ENCODE data around the gene LLPH. TPM values are rescaled to one million over a fixed set of nuclear protein-coding genes. Genes with fewer than 3 reads are reported as not detected.

The LLPH gene
- total RNA-seq, 1 donor from 2014 or later, result 2.6 TPM

DNA sequence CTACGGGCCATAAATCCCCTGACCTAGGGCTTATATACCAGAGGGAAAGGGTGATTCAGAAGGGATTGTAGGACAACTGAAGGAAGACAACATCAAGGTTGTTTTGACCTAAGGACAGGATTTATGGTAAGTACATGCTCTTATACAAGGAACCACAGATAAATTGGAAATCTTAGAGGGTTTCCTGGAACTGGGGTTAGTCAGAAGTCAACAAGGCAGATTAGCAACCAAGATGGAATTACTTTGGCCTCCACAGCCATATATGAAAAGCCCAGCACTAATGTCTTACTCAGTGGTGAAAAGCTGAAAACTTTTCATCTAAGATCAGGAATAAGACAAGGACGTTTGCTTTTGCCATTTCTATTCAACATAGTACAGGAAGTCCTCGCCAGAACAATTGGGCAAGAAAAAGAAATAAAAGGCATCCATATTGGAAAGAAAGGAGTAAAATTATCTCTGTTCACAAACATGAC lies 33.8 kb upstream of the LLPH start:
- Histone ChIP-seq H3K4me1 (ENCODE audit: control insufficient read depth in 3 of 3, insufficient read depth in 3 of 3, low read length in 3 of 3) (peaks cover 8 to 13% (median 9%) of the 10 kb centered on the region in 3 donors), H3K9me3 (ENCODE audit: control insufficient read depth in 3 of 3, low read length in 3 of 3) (no peaks in the 10 kb centered on the region)

DNA sequence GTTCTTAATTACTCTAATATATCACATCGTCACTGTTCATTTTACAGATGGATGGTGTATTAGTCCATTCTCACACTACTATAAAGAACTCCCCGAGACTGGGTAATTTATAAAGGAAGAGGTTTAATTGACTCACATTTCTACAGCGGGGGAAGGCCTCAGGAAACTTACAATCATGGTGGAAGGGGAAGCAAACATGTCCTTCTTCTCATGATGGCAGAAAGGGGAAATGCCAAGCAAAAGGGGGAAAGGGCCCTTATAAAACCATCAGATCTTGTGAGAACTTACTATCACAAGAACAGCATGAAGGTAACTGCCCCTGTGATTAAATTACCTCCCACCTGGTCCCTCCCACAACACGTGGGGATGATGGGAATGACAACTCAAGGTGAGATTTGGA lies 32.7 kb upstream of the LLPH start:
- peaks cover 5 to 6% (median 6%) of the 10 kb centered on the region in 3 donors for H3K4me1 ChIP-seq (ENCODE audit: control insufficient read depth in 3 of 3, insufficient read depth in 3 of 3, low read length in 3 of 3)
- H3K36me3 ChIP-seq (ENCODE audit: control insufficient read depth in 3 of 3, insufficient read depth in 3 of 3, low read length in 3 of 3), result peaks cover 0 to 14% (median 7%) of the 10 kb centered on the region in 3 donors
- no peak overlapping the region for H3K9ac ChIP-seq (ENCODE audit: low read depth in 1 of 3, low read length in 3 of 3)
- no peaks in the 10 kb centered on the region for H3K27me3 ChIP-seq (ENCODE audit: control insufficient read depth in 3 of 3, insufficient read depth in 3 of 3, low read length in 3 of 3)
- no peak overlapping the region for H3K27ac ChIP-seq (ENCODE audit: low read depth, low read length)
- no peak overlapping the region for H3K4me3 ChIP-seq (ENCODE audit: low read length in 3 of 3)
- H3K9me3 ChIP-seq (ENCODE audit: control insufficient read depth in 3 of 3, low read length in 3 of 3), result no peaks in the 10 kb centered on the region

More for the DNA sequence above, 33.8 kb upstream of the LLPH start:
- no peak overlapping the region for H3K9ac ChIP-seq (ENCODE audit: low read depth in 1 of 3, low read length in 3 of 3)
- H3K36me3 ChIP-seq (ENCODE audit: control insufficient read depth in 3 of 3, insufficient read depth in 3 of 3, low read length in 3 of 3), result peaks cover 0 to 9% (median 7%) of the 10 kb centered on the region in 3 donors
- no peaks in the 10 kb centered on the region for H3K27me3 ChIP-seq (ENCODE audit: control insufficient read depth in 3 of 3, insufficient read depth in 3 of 3, low read length in 3 of 3)
- H3K27ac ChIP-seq (ENCODE audit: low read depth, low read length), result no peak overlapping the region
- H3K4me3 ChIP-seq (ENCODE audit: low read length in 3 of 3), result no peak overlapping the region

DNA sequence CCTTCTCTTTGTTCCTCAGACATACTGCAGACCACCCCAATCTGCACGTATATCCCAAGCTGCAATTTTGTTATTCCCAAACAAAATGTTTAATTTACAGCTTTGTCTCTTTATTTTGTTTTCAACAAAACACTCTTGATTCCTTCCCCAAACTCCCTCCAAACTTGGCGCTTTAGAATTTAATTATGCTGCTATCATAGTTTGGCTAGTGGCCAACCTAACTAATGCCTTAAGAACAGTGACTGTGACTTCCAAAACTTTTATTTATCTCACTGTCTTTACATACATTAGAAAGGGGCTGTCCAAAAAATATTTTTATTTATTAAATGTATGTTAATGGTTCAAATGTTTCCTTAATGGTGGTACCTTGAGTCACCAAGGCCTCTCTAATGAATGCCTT lies 32.2 kb upstream of the LLPH start:
- Histone ChIP-seq H3K9me3 (ENCODE audit: control insufficient read depth in 3 of 3, low read length in 3 of 3) (no peaks in the 10 kb centered on the region), H3K36me3 (ENCODE audit: control insufficient read depth in 3 of 3, insufficient read depth in 3 of 3, low read length in 3 of 3) (peaks cover 0 to 14% (median 7%) of the 10 kb centered on the region in 3 donors), H3K27ac (ENCODE audit: low read depth, low read length) (no peak overlapping the region), H3K27me3 (ENCODE audit: control insufficient read depth in 3 of 3, insufficient read depth in 3 of 3, low read length in 3 of 3) (no peaks in the 10 kb centered on the region), H3K4me3 (ENCODE audit: low read length in 3 of 3) (no peak overlapping the region), H3K4me1 (ENCODE audit: control insufficient read depth in 3 of 3, insufficient read depth in 3 of 3, low read length in 3 of 3) (peaks cover 0 to under 1% (median 0%) of the 10 kb centered on the region in 3 donors), H3K9ac (ENCODE audit: low read depth in 1 of 3, low read length in 3 of 3) (no peak overlapping the region)

DNA sequence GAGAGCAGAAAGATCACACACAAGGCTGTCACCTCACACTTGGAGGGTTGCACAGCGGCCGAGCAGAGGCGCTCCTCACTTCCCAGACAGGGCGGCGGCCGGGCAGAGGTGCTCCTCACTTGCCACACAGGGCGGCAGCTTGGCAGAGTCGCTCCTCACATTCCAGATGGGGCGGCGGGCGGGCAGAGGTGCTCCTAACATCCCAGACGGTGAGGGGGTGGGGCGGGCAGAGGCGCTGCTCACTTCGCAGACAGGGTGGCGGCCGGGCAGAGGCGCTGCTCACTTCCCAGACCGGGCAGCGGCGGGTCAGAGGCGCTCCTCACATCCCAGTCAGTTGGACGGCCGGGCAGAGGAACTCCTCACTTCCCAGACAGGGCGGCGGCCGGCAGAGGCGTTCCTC lies 30.2 kb upstream of the LLPH start:
- Histone ChIP-seq H3K9ac (ENCODE audit: low read depth in 1 of 3, low read length in 3 of 3) (no peak overlapping the region), H3K4me3 (ENCODE audit: low read length in 3 of 3) (no peak overlapping the region), H3K27ac (ENCODE audit: low read depth, low read length) (no peak overlapping the region), H3K4me1 (ENCODE audit: control insufficient read depth in 3 of 3, insufficient read depth in 3 of 3, low read length in 3 of 3) (no peaks in the 10 kb centered on the region), H3K36me3 (ENCODE audit: control insufficient read depth in 3 of 3, insufficient read depth in 3 of 3, low read length in 3 of 3) (peaks cover 0 to 12% (median 7%) of the 10 kb centered on the region in 3 donors), H3K9me3 (ENCODE audit: control insufficient read depth in 3 of 3, low read length in 3 of 3) (no peaks in the 10 kb centered on the region), H3K27me3 (ENCODE audit: control insufficient read depth in 3 of 3, insufficient read depth in 3 of 3, low read length in 3 of 3) (no peaks in the 10 kb centered on the region)

DNA sequence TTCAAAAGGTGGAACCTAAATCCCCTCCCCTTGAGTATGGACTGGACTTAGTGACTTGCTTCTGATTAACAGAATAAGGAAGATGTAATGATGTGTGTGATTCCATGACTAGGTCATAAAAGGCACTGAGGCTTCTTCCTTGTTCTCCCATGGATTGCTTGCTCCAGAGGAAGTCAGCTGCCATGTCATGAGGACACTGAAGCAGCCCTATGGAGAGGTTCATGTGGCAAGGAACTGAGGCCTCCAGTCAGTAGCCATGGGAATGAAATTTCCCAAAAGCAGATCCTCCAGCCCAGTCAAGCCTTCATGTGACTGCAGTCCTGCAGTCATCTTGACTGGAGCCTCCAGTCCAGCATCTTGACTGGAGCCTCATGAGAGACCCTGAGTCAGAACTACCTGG lies 28.6 kb upstream of the LLPH start:
- Histone ChIP-seq H3K4me1 (ENCODE audit: control insufficient read depth in 3 of 3, insufficient read depth in 3 of 3, low read length in 3 of 3) (no peaks in the 10 kb centered on the region), H3K36me3 (ENCODE audit: control insufficient read depth in 3 of 3, insufficient read depth in 3 of 3, low read length in 3 of 3) (peaks cover 0 to 12% (median 7%) of the 10 kb centered on the region in 3 donors), H3K9ac (ENCODE audit: low read depth in 1 of 3, low read length in 3 of 3) (no peak overlapping the region), H3K9me3 (ENCODE audit: control insufficient read depth in 3 of 3, low read length in 3 of 3) (no peaks in the 10 kb centered on the region), H3K27me3 (ENCODE audit: control insufficient read depth in 3 of 3, insufficient read depth in 3 of 3, low read length in 3 of 3) (no peaks in the 10 kb centered on the region), H3K4me3 (ENCODE audit: low read length in 3 of 3) (no peak overlapping the region), H3K27ac (ENCODE audit: low read depth, low read length) (no peak overlapping the region)

DNA sequence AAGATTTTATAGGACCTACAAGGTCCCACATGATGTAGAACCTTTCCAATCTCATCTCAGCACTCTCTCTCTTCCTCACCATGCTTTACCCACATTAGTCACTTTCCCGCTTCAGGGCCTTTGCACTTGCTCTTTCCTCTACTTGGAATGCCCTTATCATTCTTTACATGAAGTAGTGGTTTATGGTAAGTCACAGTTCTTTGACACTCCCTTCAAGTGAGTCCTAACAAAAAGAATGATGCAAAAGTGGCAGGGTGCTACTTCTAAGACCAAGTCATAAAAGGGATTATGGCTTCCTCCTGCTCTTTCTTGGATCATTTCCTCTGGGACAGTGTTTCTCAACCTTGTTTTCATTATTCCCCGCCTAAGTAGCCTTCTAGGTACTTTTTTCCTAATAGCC lies 26.1 kb upstream of the LLPH start:
- H3K4me3 ChIP-seq (ENCODE audit: low read length in 3 of 3), result no peak overlapping the region
- no peak overlapping the region for H3K9ac ChIP-seq (ENCODE audit: low read depth in 1 of 3, low read length in 3 of 3)
- H3K9me3 ChIP-seq (ENCODE audit: control insufficient read depth in 3 of 3, low read length in 3 of 3), result no peaks in the 10 kb centered on the region
- no peaks in the 10 kb centered on the region for H3K4me1 ChIP-seq (ENCODE audit: control insufficient read depth in 3 of 3, insufficient read depth in 3 of 3, low read length in 3 of 3)
- peaks cover 0 to 13% (median 7%) of the 10 kb centered on the region in 3 donors for H3K36me3 ChIP-seq (ENCODE audit: control insufficient read depth in 3 of 3, insufficient read depth in 3 of 3, low read length in 3 of 3)
- no peaks in the 10 kb centered on the region for H3K27me3 ChIP-seq (ENCODE audit: control insufficient read depth in 3 of 3, insufficient read depth in 3 of 3, low read length in 3 of 3)
- no peak overlapping the region for H3K27ac ChIP-seq (ENCODE audit: low read depth, low read length)

DNA sequence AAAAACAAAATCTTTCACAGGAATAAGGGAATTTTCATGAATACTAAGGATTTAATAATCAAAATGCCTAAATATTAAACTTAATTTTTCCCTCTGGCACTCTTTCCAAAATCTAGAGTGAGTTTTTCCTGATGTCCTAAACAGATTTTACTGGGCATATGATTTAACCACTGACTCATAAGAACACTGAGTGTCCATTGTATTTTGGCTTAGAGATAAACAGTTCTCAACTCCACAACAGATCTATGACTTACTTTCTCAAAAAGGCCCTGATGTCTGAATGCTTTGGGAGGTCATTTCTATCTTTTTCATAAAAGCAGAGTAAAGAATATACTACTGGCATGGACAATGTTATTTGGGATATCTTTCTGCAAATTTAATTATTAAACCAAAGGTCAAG lies 24.2 kb upstream of the LLPH start:
- no peaks in the 10 kb centered on the region for H3K4me1 ChIP-seq (ENCODE audit: control insufficient read depth in 3 of 3, insufficient read depth in 3 of 3, low read length in 3 of 3)
- H3K9ac ChIP-seq (ENCODE audit: low read depth in 1 of 3, low read length in 3 of 3), result no peak overlapping the region
- H3K27ac ChIP-seq (ENCODE audit: low read depth, low read length), result no peak overlapping the region
- H3K9me3 ChIP-seq (ENCODE audit: control insufficient read depth in 3 of 3, low read length in 3 of 3), result no peaks in the 10 kb centered on the region
- no peak overlapping the region for H3K4me3 ChIP-seq (ENCODE audit: low read length in 3 of 3)
- no peaks in the 10 kb centered on the region for H3K27me3 ChIP-seq (ENCODE audit: control insufficient read depth in 3 of 3, insufficient read depth in 3 of 3, low read length in 3 of 3)
- peaks cover 0 to 16% (median 4%) of the 10 kb centered on the region in 3 donors for H3K36me3 ChIP-seq (ENCODE audit: control insufficient read depth in 3 of 3, insufficient read depth in 3 of 3, low read length in 3 of 3)

DNA sequence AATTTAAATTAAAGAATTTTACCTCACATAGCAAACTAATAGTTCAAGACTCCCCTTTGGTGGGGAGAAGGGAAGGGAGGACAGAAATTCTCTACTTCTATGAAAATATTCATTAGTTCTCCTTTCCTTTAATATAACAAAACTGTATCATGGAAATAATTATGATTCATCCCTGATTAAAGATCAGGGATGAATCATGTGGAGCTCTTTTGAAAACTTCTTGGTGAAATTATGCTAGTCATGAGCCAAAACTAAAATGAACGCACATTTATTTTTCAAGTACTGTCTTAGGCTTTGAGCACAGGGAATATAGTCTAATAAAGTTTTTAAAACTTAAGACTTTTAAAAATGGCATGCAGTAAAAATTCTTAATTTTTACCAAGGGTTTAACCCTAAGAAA lies 22.2 kb upstream of the LLPH start:
- no peak overlapping the region for H3K27ac ChIP-seq (ENCODE audit: low read depth, low read length)
- no peaks in the 10 kb centered on the region for H3K9me3 ChIP-seq (ENCODE audit: control insufficient read depth in 3 of 3, low read length in 3 of 3)
- no peak overlapping the region for H3K9ac ChIP-seq (ENCODE audit: low read depth in 1 of 3, low read length in 3 of 3)
- no peaks in the 10 kb centered on the region for H3K27me3 ChIP-seq (ENCODE audit: control insufficient read depth in 3 of 3, insufficient read depth in 3 of 3, low read length in 3 of 3)
- no peak overlapping the region for H3K4me3 ChIP-seq (ENCODE audit: low read length in 3 of 3)
- peaks cover 0 to 15% (median 0%) of the 10 kb centered on the region in 3 donors for H3K36me3 ChIP-seq (ENCODE audit: control insufficient read depth in 3 of 3, insufficient read depth in 3 of 3, low read length in 3 of 3)
- H3K4me1 ChIP-seq (ENCODE audit: control insufficient read depth in 3 of 3, insufficient read depth in 3 of 3, low read length in 3 of 3), result no peaks in the 10 kb centered on the region

DNA sequence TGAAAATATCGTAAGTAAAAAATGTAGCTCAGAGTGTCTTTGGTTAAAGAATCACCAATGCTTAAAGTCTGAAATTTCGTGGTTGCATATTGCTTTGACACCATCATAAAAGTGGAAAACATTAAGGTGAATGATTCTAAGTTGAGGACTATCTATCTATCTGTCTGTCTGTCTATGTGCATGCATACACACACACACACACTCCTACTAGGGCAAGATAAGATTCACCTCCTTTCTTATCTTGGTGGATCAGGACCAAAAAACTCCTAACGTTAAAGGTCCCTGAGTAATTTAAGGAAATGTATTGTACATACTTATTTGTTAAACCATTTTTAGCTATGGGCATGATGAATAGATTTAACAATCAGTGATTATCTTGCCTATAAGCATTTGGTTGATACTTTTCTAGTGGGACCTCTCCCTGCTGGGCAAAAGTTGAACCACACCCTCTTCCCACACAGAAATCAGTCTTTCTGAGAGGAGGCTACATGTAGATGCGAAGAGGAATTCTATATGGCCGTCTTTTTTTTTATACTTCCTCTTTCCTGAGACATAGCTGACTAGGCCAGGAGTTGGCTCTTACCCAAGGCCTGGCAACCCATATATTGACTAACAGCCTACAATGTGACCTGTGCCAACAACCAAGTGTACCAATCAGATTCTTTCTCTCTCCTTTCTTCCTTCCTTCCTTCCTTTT lies 19.3 kb upstream of the LLPH start:
- Histone ChIP-seq H3K27ac (ENCODE audit: low read depth, low read length) (no peak overlapping the region), H3K27me3 (ENCODE audit: control insufficient read depth in 3 of 3, insufficient read depth in 3 of 3, low read length in 3 of 3) (no peaks in the 10 kb centered on the region), H3K36me3 (ENCODE audit: control insufficient read depth in 3 of 3, insufficient read depth in 3 of 3, low read length in 3 of 3) (peaks cover 0 to 21% (median 7%) of the 10 kb centered on the region in 3 donors)

DNA sequence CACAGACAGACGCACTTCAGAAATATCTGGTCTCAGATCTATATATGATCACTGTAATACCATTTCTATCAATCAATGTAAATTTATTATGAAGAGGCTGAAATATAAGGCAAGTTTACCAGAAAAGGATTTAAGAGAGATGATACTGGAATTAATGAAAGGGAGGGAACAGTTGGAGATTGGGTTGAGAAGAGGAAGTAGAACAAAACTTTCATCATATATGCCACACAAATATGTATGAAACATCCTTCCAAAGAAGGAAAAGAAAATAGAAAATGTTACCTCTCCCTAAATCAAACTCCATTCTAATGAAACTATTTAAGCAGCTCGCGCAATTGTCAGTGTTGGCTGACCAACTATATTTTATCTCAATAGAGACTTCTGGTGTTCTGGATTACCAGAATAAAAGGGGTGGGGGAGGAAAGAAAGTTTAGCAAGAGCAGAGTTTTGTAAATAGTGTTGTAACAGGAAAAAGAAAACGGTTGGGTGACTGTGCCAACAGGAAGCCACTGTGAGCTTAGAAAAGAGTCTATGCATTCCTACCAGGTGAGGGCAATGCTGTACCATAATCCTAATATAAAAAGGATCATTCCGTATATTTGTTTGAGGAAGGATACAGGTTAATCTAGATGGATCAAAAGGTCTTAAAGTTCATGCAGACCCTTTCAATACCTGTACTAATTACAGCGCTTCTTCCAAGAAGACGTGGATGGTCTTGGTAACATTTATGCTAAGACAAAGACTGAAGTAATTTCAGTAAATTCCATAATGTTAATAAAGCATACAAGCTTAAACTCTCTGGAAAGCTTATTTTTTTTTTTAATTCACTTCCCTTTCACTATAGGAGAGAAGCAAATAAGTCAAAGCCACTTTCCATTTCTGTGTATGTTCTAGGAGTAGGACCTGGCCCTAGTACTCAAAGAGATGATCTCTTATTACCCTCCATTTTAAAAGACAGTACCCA lies 14.5 kb upstream of the LLPH start:
- peaks cover 0 to 2% (median 0%) of the 10 kb centered on the region in 3 donors for H3K9me3 ChIP-seq (ENCODE audit: control insufficient read depth in 3 of 3, low read length in 3 of 3)
- no peak overlapping the region for H3K4me3 ChIP-seq (ENCODE audit: low read length in 3 of 3)
- no peaks in the 10 kb centered on the region for H3K27me3 ChIP-seq (ENCODE audit: control insufficient read depth in 3 of 3, insufficient read depth in 3 of 3, low read length in 3 of 3)
- no peak overlapping the region for H3K27ac ChIP-seq (ENCODE audit: low read depth, low read length)
- H3K4me1 ChIP-seq (ENCODE audit: control insufficient read depth in 3 of 3, insufficient read depth in 3 of 3, low read length in 3 of 3), result no peaks in the 10 kb centered on the region
- no peak overlapping the region for H3K9ac ChIP-seq (ENCODE audit: low read depth in 1 of 3, low read length in 3 of 3)
- peaks cover 10 to 27% (median 10%) of the 10 kb centered on the region in 3 donors for H3K36me3 ChIP-seq (ENCODE audit: control insufficient read depth in 3 of 3, insufficient read depth in 3 of 3, low read length in 3 of 3)

More for the DNA sequence above, 19.3 kb upstream of the LLPH start:
- Histone ChIP-seq H3K4me1 (ENCODE audit: control insufficient read depth in 3 of 3, insufficient read depth in 3 of 3, low read length in 3 of 3) (no peaks in the 10 kb centered on the region), H3K9me3 (ENCODE audit: control insufficient read depth in 3 of 3, low read length in 3 of 3) (no peaks in the 10 kb centered on the region), H3K9ac (ENCODE audit: low read depth in 1 of 3, low read length in 3 of 3) (no peak overlapping the region), H3K4me3 (ENCODE audit: low read length in 3 of 3) (no peak overlapping the region)

Measured in skeletal muscle tissue (tissue), 4 donors.